WI38 (cell line): ENCODE data around the gene SLC11A2.

Experiments
- H3K4me3 ChIP-seq: 2 replicates; pipeline ENCODE4 v1.5.1; 2011; ENCODE audit warnings: low read depth, mild to moderate bottlenecking, control low read depth, low read length
- TF ChIP-seq, protein P1 (sequence below): IDR thresholded peaks from 2 replicates; pipeline ENCODE4 v1.5.1; 2012; ENCODE audit warnings: low read depth, mild to moderate bottlenecking, control low read depth, low read length

SLC11A2 gene

GRCh38 chr12:51008329-51009055 is 17.7 kb downstream of the SLC11A2 start:
- no peak overlapping the region for H3K4me3 ChIP-seq
- TF ChIP-seq, protein P1, sequence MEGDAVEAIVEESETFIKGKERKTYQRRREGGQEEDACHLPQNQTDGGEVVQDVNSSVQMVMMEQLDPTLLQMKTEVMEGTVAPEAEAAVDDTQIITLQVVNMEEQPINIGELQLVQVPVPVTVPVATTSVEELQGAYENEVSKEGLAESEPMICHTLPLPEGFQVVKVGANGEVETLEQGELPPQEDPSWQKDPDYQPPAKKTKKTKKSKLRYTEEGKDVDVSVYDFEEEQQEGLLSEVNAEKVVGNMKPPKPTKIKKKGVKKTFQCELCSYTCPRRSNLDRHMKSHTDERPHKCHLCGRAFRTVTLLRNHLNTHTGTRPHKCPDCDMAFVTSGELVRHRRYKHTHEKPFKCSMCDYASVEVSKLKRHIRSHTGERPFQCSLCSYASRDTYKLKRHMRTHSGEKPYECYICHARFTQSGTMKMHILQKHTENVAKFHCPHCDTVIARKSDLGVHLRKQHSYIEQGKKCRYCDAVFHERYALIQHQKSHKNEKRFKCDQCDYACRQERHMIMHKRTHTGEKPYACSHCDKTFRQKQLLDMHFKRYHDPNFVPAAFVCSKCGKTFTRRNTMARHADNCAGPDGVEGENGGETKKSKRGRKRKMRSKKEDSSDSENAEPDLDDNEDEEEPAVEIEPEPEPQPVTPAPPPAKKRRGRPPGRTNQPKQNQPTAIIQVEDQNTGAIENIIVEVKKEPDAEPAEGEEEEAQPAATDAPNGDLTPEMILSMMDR, result no peak

DNA sequence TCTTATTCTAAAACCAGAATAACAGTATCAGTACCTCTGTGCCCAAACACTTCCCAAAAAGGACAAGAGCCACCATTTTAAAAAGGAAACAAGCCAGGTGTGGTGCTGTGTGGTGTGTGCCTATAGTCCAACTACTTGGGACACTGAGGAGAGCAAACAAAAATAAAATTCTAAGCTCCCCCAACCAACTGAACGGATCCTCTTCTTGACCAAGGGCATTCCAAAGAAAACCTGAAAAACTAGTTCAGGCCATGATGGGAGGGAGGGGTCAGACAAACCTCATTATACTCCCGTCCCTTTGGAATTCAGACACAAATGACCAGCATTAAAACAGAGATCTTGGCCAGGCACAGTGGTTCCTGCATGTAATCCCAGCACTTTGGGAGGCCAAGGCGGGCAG is 20.5 kb downstream of the SLC11A2 start:
- TF ChIP-seq, protein P1, result no peak

DNA sequence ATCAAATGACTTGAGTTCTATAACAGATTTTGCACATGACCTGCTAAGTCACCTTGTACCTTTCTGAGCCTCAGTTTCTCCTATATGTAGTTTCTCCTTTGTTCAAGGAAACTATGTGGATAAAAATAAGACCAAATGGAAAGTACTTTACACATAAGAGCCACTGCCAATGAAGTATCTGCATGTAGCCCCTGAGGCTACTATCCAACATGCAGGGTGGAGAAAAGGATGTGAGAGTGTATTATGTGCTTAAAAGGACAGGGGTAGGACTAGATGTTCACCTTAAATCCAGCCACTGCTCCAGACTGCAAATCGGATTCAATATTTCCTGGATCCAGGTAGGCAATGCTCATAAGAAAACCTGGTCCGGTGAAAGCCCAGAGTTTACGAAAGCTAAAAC is 21.2 kb downstream of the SLC11A2 start:
- no peak overlapping the region for H3K4me3 ChIP-seq
- TF ChIP-seq, protein P1, result no peak

More for the DNA sequence above, 20.5 kb downstream of the SLC11A2 start:
- no peak overlapping the region for H3K4me3 ChIP-seq

DNA sequence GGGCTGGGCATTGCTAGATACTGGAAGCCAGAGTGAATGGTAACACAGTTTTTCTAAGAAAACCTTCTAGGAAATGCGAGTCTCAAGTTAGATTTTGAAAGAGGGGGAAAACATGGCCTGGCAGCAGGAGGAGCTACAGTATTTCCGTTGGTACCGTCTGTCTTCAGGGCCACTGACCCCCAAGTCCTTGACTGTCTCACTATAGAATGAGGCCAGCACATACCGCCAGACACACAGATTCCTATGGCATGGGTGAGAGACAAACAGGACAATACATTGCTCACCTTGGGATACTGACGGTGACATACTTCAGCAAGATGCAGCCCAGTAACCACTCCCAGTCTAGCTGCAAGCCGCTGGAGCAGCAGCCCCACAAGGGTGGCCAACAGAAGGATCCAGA is 21.7 kb downstream of the SLC11A2 start:
- TF ChIP-seq, protein P1, result no peak

DNA sequence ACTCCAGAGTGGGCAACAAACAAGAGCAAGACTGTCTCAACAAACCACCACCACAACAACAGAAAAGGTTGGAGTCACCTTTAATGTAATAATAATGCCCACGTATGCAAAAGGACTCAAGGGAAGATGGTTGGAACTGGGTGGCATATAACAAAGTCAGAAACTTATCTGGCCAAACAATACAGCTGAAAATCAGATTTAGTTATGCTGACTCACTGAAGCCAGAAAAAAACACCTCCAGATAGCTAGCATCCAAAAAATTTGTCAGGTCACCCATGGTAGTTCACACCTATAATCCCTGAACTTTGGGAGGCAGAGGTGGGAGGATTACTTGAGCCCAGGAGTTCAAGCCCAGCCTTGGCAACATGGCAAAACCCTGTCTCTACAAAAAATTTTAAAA is 24.4 kb downstream of the SLC11A2 start:
- no peak overlapping the region for H3K4me3 ChIP-seq
- TF ChIP-seq, protein P1, result no peak

More for the DNA sequence above, 21.7 kb downstream of the SLC11A2 start:
- H3K4me3 ChIP-seq, result no peak overlapping the region

- TF ChIP-seq, protein P1, result no peak
- H3K4me3 ChIP-seq, result no peak overlapping the region
Observed at GRCh38 chr12:51000245-51000644, 25.9 kb downstream of the SLC11A2 start.

- H3K4me3 ChIP-seq, result no peak overlapping the region
- TF ChIP-seq, protein P1, result no peak
Observed at GRCh38 chr12:50999093-50999492, 27.1 kb downstream of the SLC11A2 start.
